ENCODE measurements around the gene MGA.

MGA gene

GRCh38 chr15:41622901-41623300 is 37.3 kb upstream of the MGA start:
- H3K14ac ChIP-seq (ENCODE audit: low read length) = no peak overlapping the region
- H3K27me3 ChIP-seq (ENCODE audit: control insufficient read depth in 3 of 3, insufficient read depth in 3 of 3, low read depth in 1 of 3, low read length in 3 of 3) = peaks cover 2 to 15% (median 4%) of the 10 kb centered on the region in 3 experiments
- no peak overlapping the region for H4K91ac ChIP-seq (ENCODE audit: low read depth, low read length, poor library complexity)
- no peak overlapping the region for H3K4me3 ChIP-seq (ENCODE audit: low read length in 2 of 2)
- no peak for DNase-seq (ENCODE audit: low spot score)
- H2BK5ac ChIP-seq (ENCODE audit: low read length) = no peak overlapping the region
- no peak overlapping the region for H4K8ac ChIP-seq (ENCODE audit: low read depth, low read length)
- no peaks in the 10 kb centered on the region for H3K36me3 ChIP-seq (replicated peaks in 1 of 2; ENCODE audit: control insufficient read depth in 2 of 2, insufficient read depth in 2 of 2, low read length in 2 of 2)
- H3K9ac ChIP-seq (ENCODE audit: low read depth, low read length, poor library complexity) = no peak overlapping the region
- no peak overlapping the region for H3K4ac ChIP-seq (ENCODE audit: low read length)
- H2BK15ac ChIP-seq (ENCODE audit: low read length) = no peak overlapping the region
- H3K9me3 ChIP-seq (replicated peaks in 1 of 2; ENCODE audit: control insufficient read depth in 2 of 2, insufficient read depth in 1 of 2, low read depth in 1 of 2, low read length in 2 of 2) = peaks cover 3 to 7% of the 10 kb centered on the region in 2 donors
- no peak overlapping the region for H2BK12ac ChIP-seq (ENCODE audit: low read length)
- no peak overlapping the region for H2BK120ac ChIP-seq (ENCODE audit: low read depth, low read length)
- H3K4me1 ChIP-seq (ENCODE audit: control insufficient read depth in 2 of 2, insufficient read depth in 1 of 2, low read depth in 1 of 2, low read length in 2 of 2) = peaks cover 2 to 4% of the 10 kb centered on the region in 2 donors
- no peak overlapping the region for H3K4me2 ChIP-seq (ENCODE audit: insufficient read depth, low read length, poor library complexity, severe bottlenecking)
- H3K23ac ChIP-seq (ENCODE audit: low read depth, low read length, poor library complexity) = no peak overlapping the region
- H3K18ac ChIP-seq (ENCODE audit: low read length) = no peak overlapping the region
- no peak overlapping the region for H2AFZ ChIP-seq (ENCODE audit: low read length)
- no CpG with 5 or more reads among the region's 4 CpGs for WGBS, 2 donors (ENCODE audit: extremely low coverage in 2 of 2, insufficient read length in 2 of 2, insufficient replicate concordance in 1 of 2)
- H2AK5ac ChIP-seq (ENCODE audit: low read depth, low read length) = no peak overlapping the region
- no peaks in the 10 kb centered on the region for H3K79me1 ChIP-seq (ENCODE audit: low read depth, low read length)
- no peak overlapping the region for H3K27ac ChIP-seq (replicated peaks; ENCODE audit: low read length)

GRCh38 chr15:41627203-41627602 is 33.0 kb upstream of the MGA start:
- no peak overlapping the region for H2AK5ac ChIP-seq (ENCODE audit: low read depth, low read length)
- no peak overlapping the region for H2BK15ac ChIP-seq (ENCODE audit: low read length)
- peaks cover 0 to 3% of the 10 kb centered on the region in 2 donors for H3K9me3 ChIP-seq (replicated peaks in 1 of 2; ENCODE audit: control insufficient read depth in 2 of 2, insufficient read depth in 1 of 2, low read depth in 1 of 2, low read length in 2 of 2)
- H3K18ac ChIP-seq (ENCODE audit: low read length) = no peak overlapping the region
- no peaks in the 10 kb centered on the region for H3K27me3 ChIP-seq (ENCODE audit: control insufficient read depth in 3 of 3, insufficient read depth in 3 of 3, low read depth in 1 of 3, low read length in 3 of 3)
- H3K14ac ChIP-seq (ENCODE audit: low read length) = no peak overlapping the region
- no peak for DNase-seq (ENCODE audit: low spot score)
- no peak overlapping the region for H3K9ac ChIP-seq (ENCODE audit: low read depth, low read length, poor library complexity)
- no peak overlapping the region for H3K23ac ChIP-seq (ENCODE audit: low read depth, low read length, poor library complexity)
- H3K4ac ChIP-seq (ENCODE audit: low read length) = no peak overlapping the region
- H2AFZ ChIP-seq (ENCODE audit: low read length) = no peak overlapping the region
- H4K8ac ChIP-seq (ENCODE audit: low read depth, low read length) = no peak overlapping the region
- no peak overlapping the region for H4K91ac ChIP-seq (ENCODE audit: low read depth, low read length, poor library complexity)
- H3K27ac ChIP-seq (replicated peaks; ENCODE audit: low read length) = no peak overlapping the region
- H3K4me1 ChIP-seq (ENCODE audit: control insufficient read depth in 2 of 2, insufficient read depth in 1 of 2, low read depth in 1 of 2, low read length in 2 of 2) = peaks cover 0 to 9% of the 10 kb centered on the region in 2 donors
- H3K36me3 ChIP-seq (replicated peaks in 1 of 2; ENCODE audit: control insufficient read depth in 2 of 2, insufficient read depth in 2 of 2, low read length in 2 of 2) = no peaks in the 10 kb centered on the region
- no peak overlapping the region for H2BK12ac ChIP-seq (ENCODE audit: low read length)
- WGBS, 2 donors (ENCODE audit: extremely low coverage in 2 of 2, insufficient read length in 2 of 2, insufficient replicate concordance in 1 of 2) = no CpG with 5 or more reads among the region's 1 CpG
- H3K4me3 ChIP-seq (ENCODE audit: low read length in 2 of 2) = no peak overlapping the region
- H2BK5ac ChIP-seq (ENCODE audit: low read length) = no peak overlapping the region
- no peak overlapping the region for H2BK120ac ChIP-seq (ENCODE audit: low read depth, low read length)
- H3K4me2 ChIP-seq (ENCODE audit: insufficient read depth, low read length, poor library complexity, severe bottlenecking) = no peak overlapping the region
- H3K79me1 ChIP-seq (ENCODE audit: low read depth, low read length) = no peaks in the 10 kb centered on the region

- Histone ChIP-seq H3K18ac (ENCODE audit: low read length) (no peak overlapping the region), H3K4me3 (ENCODE audit: low read length in 2 of 2) (no peak overlapping the region), H3K36me3 (replicated peaks in 1 of 2; ENCODE audit: control insufficient read depth in 2 of 2, insufficient read depth in 2 of 2, low read length in 2 of 2) (no peaks in the 10 kb centered on the region), H3K27ac (replicated peaks; ENCODE audit: low read length) (no peak overlapping the region), H3K4me1 (ENCODE audit: control insufficient read depth in 2 of 2, insufficient read depth in 1 of 2, low read depth in 1 of 2, low read length in 2 of 2) (peaks cover 0 to 9% of the 10 kb centered on the region in 2 donors), H3K79me1 (ENCODE audit: low read depth, low read length) (no peaks in the 10 kb centered on the region), H2AFZ (ENCODE audit: low read length) (no peak overlapping the region), H3K27me3 (ENCODE audit: control insufficient read depth in 3 of 3, insufficient read depth in 3 of 3, low read depth in 1 of 3, low read length in 3 of 3) (no peaks in the 10 kb centered on the region), H3K14ac (ENCODE audit: low read length) (no peak overlapping the region), H4K91ac (ENCODE audit: low read depth, low read length, poor library complexity) (no peak overlapping the region), H3K23ac (ENCODE audit: low read depth, low read length, poor library complexity) (no peak overlapping the region), H4K8ac (ENCODE audit: low read depth, low read length) (no peak overlapping the region), H2BK5ac (ENCODE audit: low read length) (no peak overlapping the region), H2BK12ac (ENCODE audit: low read length) (no peak overlapping the region), H3K4ac (ENCODE audit: low read length) (no peak overlapping the region), H2BK120ac (ENCODE audit: low read depth, low read length) (no peak overlapping the region), H3K9me3 (replicated peaks in 1 of 2; ENCODE audit: control insufficient read depth in 2 of 2, insufficient read depth in 1 of 2, low read depth in 1 of 2, low read length in 2 of 2) (no peaks in the 10 kb centered on the region), H3K4me2 (ENCODE audit: insufficient read depth, low read length, poor library complexity, severe bottlenecking) (no peak overlapping the region), H2AK5ac (ENCODE audit: low read depth, low read length) (no peak overlapping the region), H2BK15ac (ENCODE audit: low read length) (no peak overlapping the region), H3K9ac (ENCODE audit: low read depth, low read length, poor library complexity) (no peak overlapping the region)
- WGBS, 2 donors (ENCODE audit: extremely low coverage in 2 of 2, insufficient read length in 2 of 2, insufficient replicate concordance in 1 of 2) = no CpG with 5 or more reads among the region's 4 CpGs
- no peak for DNase-seq (ENCODE audit: low spot score)
These were observed 30.7 kb upstream of the MGA start for GRCh38 chr15:41629463-41629862.

GRCh38 chr15:41629883-41630282 is 30.3 kb upstream of the MGA start:
- Histone ChIP-seq H2AFZ (ENCODE audit: low read length) (peak overlapping the region; percentile 3), H4K91ac (ENCODE audit: low read depth, low read length, poor library complexity) (no peak overlapping the region), H2BK12ac (ENCODE audit: low read length) (no peak overlapping the region), H3K4me3 (ENCODE audit: low read length in 2 of 2) (no peak overlapping the region), H3K27me3 (ENCODE audit: control insufficient read depth in 3 of 3, insufficient read depth in 3 of 3, low read depth in 1 of 3, low read length in 3 of 3) (no peaks in the 10 kb centered on the region), H3K4me1 (ENCODE audit: control insufficient read depth in 2 of 2, insufficient read depth in 1 of 2, low read depth in 1 of 2, low read length in 2 of 2) (peaks cover 0 to 9% of the 10 kb centered on the region in 2 donors), H3K18ac (ENCODE audit: low read length) (no peak overlapping the region), H2BK5ac (ENCODE audit: low read length) (no peak overlapping the region), H2BK120ac (ENCODE audit: low read depth, low read length) (no peak overlapping the region), H3K36me3 (replicated peaks in 1 of 2; ENCODE audit: control insufficient read depth in 2 of 2, insufficient read depth in 2 of 2, low read length in 2 of 2) (no peaks in the 10 kb centered on the region), H2BK15ac (ENCODE audit: low read length) (no peak overlapping the region), H4K8ac (ENCODE audit: low read depth, low read length) (no peak overlapping the region), H3K14ac (ENCODE audit: low read length) (no peak overlapping the region), H2AK5ac (ENCODE audit: low read depth, low read length) (no peak overlapping the region), H3K27ac (replicated peaks; ENCODE audit: low read length) (no peak overlapping the region), H3K9ac (ENCODE audit: low read depth, low read length, poor library complexity) (no peak overlapping the region), H3K4me2 (ENCODE audit: insufficient read depth, low read length, poor library complexity, severe bottlenecking) (no peak overlapping the region), H3K9me3 (replicated peaks in 1 of 2; ENCODE audit: control insufficient read depth in 2 of 2, insufficient read depth in 1 of 2, low read depth in 1 of 2, low read length in 2 of 2) (no peaks in the 10 kb centered on the region), H3K79me1 (ENCODE audit: low read depth, low read length) (no peaks in the 10 kb centered on the region), H3K23ac (ENCODE audit: low read depth, low read length, poor library complexity) (no peak overlapping the region), H3K4ac (ENCODE audit: low read length) (no peak overlapping the region)
- WGBS, 2 donors (ENCODE audit: extremely low coverage in 2 of 2, insufficient read length in 2 of 2, insufficient replicate concordance in 1 of 2) = no CpG with 5 or more reads among the region's 5 CpGs
- DNase-seq (ENCODE audit: low spot score) = no peak

Measured in neuronal stem cell (in vitro differentiated cells).